ENCODE measurements around the gene NMRAL1.

GRCh38 chr16:4513086-4513860, 38.8 kb upstream of the NMRAL1 start:
- TF ChIP-seq, protein P1, sequence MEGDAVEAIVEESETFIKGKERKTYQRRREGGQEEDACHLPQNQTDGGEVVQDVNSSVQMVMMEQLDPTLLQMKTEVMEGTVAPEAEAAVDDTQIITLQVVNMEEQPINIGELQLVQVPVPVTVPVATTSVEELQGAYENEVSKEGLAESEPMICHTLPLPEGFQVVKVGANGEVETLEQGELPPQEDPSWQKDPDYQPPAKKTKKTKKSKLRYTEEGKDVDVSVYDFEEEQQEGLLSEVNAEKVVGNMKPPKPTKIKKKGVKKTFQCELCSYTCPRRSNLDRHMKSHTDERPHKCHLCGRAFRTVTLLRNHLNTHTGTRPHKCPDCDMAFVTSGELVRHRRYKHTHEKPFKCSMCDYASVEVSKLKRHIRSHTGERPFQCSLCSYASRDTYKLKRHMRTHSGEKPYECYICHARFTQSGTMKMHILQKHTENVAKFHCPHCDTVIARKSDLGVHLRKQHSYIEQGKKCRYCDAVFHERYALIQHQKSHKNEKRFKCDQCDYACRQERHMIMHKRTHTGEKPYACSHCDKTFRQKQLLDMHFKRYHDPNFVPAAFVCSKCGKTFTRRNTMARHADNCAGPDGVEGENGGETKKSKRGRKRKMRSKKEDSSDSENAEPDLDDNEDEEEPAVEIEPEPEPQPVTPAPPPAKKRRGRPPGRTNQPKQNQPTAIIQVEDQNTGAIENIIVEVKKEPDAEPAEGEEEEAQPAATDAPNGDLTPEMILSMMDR (IDR thresholded peaks at IDR 0.05) = no peak
- no peak for TF ChIP-seq POLR2A (IDR thresholded peaks at IDR 0.05)

All from uterus (tissue), 2 donors.